K562 (cell line): ENCODE data around the gene LAMA1. TPM values are rescaled to one million over a fixed set of nuclear protein-coding genes. Genes with fewer than 3 reads are reported as not detected.

Experiments used
- BDP1 ChIP-seq: IDR thresholded peaks from 3 replicates; pipeline ENCODE4 v1.6.1; 2011; ENCODE audit not compliant: insufficient read length, insufficient read depth
- GABPA ChIP-seq: fragments of 200-800 bp; sonication (Bioruptor generic); conservative IDR thresholded peaks from 2 replicates; pipeline ENCODE4 v1.6.1; 2016; ENCODE audit warnings: low read depth, missing genetic modification characterization, missing compliant biosample characterization
- HDAC2 ChIP-seq: fragments of 450-650 bp; IDR thresholded peaks from 2 replicates; pipeline ENCODE4 v1.6.1; 2016; ENCODE audit warnings: mild to moderate bottlenecking
- KAT8 ChIP-seq: fragments of 450-650 bp; IDR thresholded peaks from 2 replicates; pipeline ENCODE4 v1.6.1; 2016; ENCODE audit warnings: low read depth, mild to moderate bottlenecking
- MITF ChIP-seq: IDR thresholded peaks from 2 replicates; pipeline ENCODE4 v1.6.1; 2014; ENCODE audit warnings: antibody characterized with exemption
- SMAD3 ChIP-seq: fragments of 450-650 bp; formaldehyde crosslinking; conservative IDR thresholded peaks from 2 replicates; pipeline ENCODE4 v1.4.0; 2020; ENCODE audit warnings: mild to moderate bottlenecking
- SRSF1 ChIP-seq: fragments of 200-400 bp; formaldehyde crosslinking; IDR thresholded peaks from 2 replicates; pipeline ENCODE4 v1.6.1; 2017; ENCODE audit warnings: mild to moderate bottlenecking, low read depth, low read length, moderate library complexity
- ZNF146 ChIP-seq: IDR thresholded peaks from one replicate; pipeline ENCODE4 v1.6.1; 2018; ENCODE audit warnings: missing compliant biosample characterization; ENCODE audit not compliant: unreplicated experiment
- polyA plus RNA-seq, 8 experiments: library from polyadenylated mRNA; depleted of rRNA in 4 of 8; stranded (reverse) in 5 of 8; unstranded in 3 of 8; fragments of >200 nt; fragmentation: Nextera tagmentation in 2 of 8; fragmentation: Illumina TruSeq in 1 of 8; extraction: Ambion mirVana in 2 of 8; extraction: Trizol in 1 of 8; gene quantifications; 2 replicates each; pipeline versions ENCODE4 v1.2.1 to v1.2.3, GENCODE V29; 2011 to 2014; ENCODE audit warnings: inconsistent platforms in 1 of 8, missing spikeins in 1 of 8
- total RNA-seq, 7 experiments: library from RNA; depleted of rRNA in 6 of 7; stranded (reverse); fragments of >200 nt in 6 of 7; fragmentation: Illumina TruSeq in 2 of 7; extraction: Trizol in 2 of 7; gene quantifications; 2 replicates each; pipeline versions ENCODE4 v1.2.1 to v1.2.3, GENCODE V29; 2011 to 2021; ENCODE audit warnings: low replicate concordance in 1 of 7
- TF ChIP-seq, protein P1 (sequence below), 3 experiments: IDR thresholded peaks in 2 of 3; conservative IDR thresholded peaks in 1 of 3; 2 replicates each; pipeline ENCODE4 v1.5.1; 2011 to 2012; ENCODE audit warnings: low read length in 3 of 3, mild to moderate bottlenecking in 3 of 3, control low read depth in 2 of 3, improper control_type of control experiment in 1 of 3, inconsistent platforms in 1 of 3, low read depth in 1 of 3, mixed read lengths in 1 of 3, moderate library complexity in 1 of 3; ENCODE audit not compliant: insufficient read depth in 2 of 3
- TF ChIP-seq, protein P2 (sequence below): fragments of 450-650 bp; IDR thresholded peaks from 2 replicates; pipeline ENCODE4 v1.6.1; 2016; ENCODE audit warnings: low read depth
- TF ChIP-seq, protein P3 (sequence below): sonication (generic); formaldehyde crosslinking; IDR thresholded peaks from 2 replicates; pipeline ENCODE4 v1.8.0; 2022; ENCODE audit warnings: mild to moderate bottlenecking, missing genetic modification reagents

LAMA1 gene
- total and polyA plus RNA-seq, 9 of the 15 experiments (the other 6 are each of a cell fraction or from before 2014, with no cell fraction given), result 0.04 TPM; not detected in 8

DNA sequence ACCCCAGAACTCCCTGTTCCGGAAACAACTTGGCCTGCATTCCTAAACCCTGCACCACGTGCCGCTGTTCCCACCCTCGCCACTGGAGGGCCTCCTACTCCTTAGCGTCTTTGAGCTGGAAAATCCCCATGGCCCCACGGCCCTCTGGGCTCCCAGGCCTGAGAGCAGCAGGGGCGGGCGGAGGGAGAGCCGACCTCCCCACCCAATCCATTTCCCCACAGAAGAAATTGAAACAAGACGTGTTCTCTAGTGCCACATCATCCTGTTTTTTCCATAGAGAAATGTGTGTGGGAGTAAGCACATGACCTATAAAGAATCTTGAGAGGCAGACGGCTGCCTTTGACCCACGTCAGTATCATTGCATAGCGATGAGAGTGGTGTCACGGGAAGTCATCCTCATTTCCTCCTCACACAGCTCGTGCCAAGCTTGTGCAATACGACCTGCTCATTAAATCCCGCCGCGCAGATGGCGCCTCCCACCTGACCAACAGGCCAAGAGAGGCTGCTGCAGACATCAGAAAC, 79.2 kb downstream of the LAMA1 start (continued):
- TF ChIP-seq GABPA (tag) (peak; percentile 61), HDAC2 (no peak), SMAD3 (CRISPR knock-in tag) (no peak), SRSF1 (no peak), MITF (0 out of 2 replicates have a peak, but pooled peaks have one; percentile 47), BDP1 (no peak), ZNF146 (CRISPR knock-in tag) (no peak), KAT8 (no peak)
- TF ChIP-seq, protein P1, sequence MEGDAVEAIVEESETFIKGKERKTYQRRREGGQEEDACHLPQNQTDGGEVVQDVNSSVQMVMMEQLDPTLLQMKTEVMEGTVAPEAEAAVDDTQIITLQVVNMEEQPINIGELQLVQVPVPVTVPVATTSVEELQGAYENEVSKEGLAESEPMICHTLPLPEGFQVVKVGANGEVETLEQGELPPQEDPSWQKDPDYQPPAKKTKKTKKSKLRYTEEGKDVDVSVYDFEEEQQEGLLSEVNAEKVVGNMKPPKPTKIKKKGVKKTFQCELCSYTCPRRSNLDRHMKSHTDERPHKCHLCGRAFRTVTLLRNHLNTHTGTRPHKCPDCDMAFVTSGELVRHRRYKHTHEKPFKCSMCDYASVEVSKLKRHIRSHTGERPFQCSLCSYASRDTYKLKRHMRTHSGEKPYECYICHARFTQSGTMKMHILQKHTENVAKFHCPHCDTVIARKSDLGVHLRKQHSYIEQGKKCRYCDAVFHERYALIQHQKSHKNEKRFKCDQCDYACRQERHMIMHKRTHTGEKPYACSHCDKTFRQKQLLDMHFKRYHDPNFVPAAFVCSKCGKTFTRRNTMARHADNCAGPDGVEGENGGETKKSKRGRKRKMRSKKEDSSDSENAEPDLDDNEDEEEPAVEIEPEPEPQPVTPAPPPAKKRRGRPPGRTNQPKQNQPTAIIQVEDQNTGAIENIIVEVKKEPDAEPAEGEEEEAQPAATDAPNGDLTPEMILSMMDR (IDR thresholded peaks at IDR 0.05 in 2 of 3, conservative IDR thresholded peaks at IDR 0.05 in 1 of 3; ENCODE audit: insufficient read depth in 2 of 3, low read depth in 1 of 3, low read length in 3 of 3), result peak; percentile 73 to 88 (median 76)
- TF ChIP-seq, protein P2, sequence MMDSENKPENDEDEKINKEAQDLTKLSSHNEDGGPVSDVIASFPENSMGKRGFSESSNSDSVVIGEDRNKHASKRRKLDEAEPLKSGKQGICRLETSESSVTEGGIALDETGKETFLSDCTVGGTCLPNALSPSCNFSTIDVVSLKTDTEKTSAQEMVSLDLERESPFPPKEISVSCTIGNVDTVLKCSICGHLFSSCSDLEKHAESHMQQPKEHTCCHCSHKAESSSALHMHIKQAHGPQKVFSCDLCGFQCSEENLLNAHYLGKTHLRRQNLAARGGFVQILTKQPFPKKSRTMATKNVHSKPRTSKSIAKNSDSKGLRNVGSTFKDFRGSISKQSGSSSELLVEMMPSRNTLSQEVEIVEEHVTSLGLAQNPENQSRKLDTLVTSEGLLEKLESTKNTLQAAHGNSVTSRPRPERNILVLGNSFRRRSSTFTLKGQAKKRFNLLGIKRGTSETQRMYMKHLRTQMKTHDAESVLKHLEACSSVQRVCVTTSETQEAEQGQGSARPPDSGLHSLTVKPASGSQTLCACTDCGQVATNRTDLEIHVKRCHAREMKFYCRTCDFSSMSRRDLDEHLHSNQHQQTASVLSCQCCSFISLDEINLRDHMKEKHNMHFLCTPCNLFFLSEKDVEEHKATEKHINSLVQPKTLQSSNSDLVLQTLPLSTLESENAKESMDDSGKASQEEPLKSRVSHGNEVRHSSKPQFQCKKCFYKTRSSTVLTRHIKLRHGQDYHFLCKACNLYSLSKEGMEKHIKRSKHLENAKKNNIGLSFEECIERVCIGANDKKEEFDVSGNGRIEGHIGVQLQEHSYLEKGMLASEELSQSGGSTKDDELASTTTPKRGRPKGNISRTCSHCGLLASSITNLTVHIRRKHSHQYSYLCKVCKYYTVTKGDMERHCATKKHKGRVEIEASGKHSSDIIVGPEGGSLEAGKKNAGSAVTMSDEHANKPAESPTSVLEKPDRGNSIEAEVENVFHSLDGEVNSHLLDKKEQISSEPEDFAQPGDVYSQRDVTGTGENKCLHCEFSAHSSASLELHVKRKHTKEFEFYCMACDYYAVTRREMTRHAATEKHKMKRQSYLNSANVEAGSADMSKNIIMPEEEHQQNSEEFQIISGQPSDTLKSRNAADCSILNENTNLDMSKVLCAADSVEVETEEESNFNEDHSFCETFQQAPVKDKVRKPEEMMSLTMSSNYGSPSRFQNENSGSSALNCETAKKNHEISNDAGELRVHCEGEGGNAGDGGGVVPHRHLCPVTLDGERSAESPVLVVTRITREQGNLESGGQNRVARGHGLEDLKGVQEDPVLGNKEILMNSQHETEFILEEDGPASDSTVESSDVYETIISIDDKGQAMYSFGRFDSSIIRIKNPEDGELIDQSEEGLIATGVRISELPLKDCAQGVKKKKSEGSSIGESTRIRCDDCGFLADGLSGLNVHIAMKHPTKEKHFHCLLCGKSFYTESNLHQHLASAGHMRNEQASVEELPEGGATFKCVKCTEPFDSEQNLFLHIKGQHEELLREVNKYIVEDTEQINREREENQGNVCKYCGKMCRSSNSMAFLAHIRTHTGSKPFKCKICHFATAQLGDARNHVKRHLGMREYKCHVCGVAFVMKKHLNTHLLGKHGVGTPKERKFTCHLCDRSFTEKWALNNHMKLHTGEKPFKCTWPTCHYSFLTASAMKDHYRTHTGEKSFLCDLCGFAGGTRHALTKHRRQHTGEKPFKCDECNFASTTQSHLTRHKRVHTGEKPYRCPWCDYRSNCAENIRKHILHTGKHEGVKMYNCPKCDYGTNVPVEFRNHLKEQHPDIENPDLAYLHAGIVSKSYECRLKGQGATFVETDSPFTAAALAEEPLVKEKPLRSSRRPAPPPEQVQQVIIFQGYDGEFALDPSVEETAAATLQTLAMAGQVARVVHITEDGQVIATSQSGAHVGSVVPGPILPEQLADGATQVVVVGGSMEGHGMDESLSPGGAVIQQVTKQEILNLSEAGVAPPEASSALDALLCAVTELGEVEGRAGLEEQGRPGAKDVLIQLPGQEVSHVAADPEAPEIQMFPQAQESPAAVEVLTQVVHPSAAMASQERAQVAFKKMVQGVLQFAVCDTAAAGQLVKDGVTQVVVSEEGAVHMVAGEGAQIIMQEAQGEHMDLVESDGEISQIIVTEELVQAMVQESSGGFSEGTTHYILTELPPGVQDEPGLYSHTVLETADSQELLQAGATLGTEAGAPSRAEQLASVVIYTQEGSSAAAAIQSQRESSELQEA, result no peak
- TF ChIP-seq, protein P3, sequence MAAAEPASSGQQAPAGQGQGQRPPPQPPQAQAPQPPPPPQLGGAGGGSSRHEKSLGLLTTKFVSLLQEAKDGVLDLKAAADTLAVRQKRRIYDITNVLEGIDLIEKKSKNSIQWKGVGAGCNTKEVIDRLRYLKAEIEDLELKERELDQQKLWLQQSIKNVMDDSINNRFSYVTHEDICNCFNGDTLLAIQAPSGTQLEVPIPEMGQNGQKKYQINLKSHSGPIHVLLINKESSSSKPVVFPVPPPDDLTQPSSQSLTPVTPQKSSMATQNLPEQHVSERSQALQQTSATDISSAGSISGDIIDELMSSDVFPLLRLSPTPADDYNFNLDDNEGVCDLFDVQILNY (CRISPR knock-in tag), result no peak
